OCI-LY3 (cell line): ENCODE results near the gene RPS6KA4.

Experiments used
- EZH2phosphoT487 ChIP-seq: fragments of 200-600 bp; shearing (Covaris generic); IDR thresholded peaks from 2 replicates; pipeline ENCODE4 v1.6.1; 2018; ENCODE audit warnings: antibody characterized with exemption, mixed run types, low read depth
- TF ChIP-seq, protein P1 (sequence below): fragments of 200-600, 300-600 bp; sonication (generic); IDR thresholded peaks from 2 replicates; pipeline ENCODE4 v1.5.1; 2014; ENCODE audit warnings: antibody characterized with exemption, low read length, low read depth

DNA sequence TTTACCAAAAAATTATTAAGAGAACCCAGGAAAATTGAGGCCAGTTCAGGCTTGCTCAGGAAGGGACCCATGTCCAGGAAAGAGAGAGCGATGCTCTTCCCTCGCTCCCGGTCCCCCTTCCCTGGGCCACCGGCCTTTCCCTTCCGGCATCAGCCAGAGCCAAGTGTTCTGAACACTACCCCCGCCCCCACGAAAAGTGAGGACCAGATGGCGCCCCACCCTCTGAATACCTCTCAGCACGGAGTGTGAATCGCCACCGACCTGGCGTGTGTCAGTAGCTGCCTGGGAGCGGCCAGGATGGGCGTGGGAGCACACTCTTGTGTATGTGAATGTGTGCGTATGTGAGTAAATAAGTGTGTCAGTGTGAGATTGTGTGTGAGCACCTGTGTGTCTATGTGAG, 20.2 kb downstream of the RPS6KA4 start:
- TF ChIP-seq, protein P1, sequence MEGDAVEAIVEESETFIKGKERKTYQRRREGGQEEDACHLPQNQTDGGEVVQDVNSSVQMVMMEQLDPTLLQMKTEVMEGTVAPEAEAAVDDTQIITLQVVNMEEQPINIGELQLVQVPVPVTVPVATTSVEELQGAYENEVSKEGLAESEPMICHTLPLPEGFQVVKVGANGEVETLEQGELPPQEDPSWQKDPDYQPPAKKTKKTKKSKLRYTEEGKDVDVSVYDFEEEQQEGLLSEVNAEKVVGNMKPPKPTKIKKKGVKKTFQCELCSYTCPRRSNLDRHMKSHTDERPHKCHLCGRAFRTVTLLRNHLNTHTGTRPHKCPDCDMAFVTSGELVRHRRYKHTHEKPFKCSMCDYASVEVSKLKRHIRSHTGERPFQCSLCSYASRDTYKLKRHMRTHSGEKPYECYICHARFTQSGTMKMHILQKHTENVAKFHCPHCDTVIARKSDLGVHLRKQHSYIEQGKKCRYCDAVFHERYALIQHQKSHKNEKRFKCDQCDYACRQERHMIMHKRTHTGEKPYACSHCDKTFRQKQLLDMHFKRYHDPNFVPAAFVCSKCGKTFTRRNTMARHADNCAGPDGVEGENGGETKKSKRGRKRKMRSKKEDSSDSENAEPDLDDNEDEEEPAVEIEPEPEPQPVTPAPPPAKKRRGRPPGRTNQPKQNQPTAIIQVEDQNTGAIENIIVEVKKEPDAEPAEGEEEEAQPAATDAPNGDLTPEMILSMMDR = no peak
- no peak for TF ChIP-seq EZH2phosphoT487
